ENCODE measurements around the gene PTPN23. TPM values are rescaled to one million over a fixed set of nuclear protein-coding genes. Genes with fewer than 3 reads are reported as not detected.

PTPN23 gene
- total and polyA plus RNA-seq, 7 donors: 7.8 to 26.9 (median 11.4) TPM

DNA sequence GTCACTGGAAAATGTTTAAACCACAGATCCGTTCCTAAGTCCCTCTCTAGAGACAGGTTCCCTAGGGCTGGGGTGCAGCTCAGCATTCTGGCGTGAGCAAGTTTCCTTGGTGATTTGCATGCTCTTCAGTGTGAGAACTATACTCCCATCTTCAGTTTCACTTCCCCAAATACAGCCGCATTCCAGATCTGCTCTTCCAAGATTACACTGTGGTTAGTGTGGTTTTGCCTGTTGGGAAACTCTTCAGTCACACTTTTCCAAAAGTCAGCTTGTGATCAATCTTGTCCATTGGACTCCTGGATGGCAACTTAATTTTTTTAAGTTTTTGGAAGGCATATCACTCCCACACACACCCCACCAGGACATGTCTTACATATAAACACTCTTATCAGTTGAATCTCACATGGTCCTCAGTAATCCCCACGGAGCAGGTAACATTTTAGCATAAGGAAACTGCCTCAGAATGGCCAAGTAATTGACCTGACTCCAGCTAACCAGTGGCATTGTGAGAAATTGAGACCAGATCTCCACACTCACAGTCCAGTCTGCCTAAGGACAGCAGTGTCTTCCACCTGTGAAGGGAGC, 33.5 kb upstream of the PTPN23 start:
- H3K27ac ChIP-seq: no peak overlapping the region
- H3K4me3 ChIP-seq: no peak overlapping the region
- TF ChIP-seq, protein P1, sequence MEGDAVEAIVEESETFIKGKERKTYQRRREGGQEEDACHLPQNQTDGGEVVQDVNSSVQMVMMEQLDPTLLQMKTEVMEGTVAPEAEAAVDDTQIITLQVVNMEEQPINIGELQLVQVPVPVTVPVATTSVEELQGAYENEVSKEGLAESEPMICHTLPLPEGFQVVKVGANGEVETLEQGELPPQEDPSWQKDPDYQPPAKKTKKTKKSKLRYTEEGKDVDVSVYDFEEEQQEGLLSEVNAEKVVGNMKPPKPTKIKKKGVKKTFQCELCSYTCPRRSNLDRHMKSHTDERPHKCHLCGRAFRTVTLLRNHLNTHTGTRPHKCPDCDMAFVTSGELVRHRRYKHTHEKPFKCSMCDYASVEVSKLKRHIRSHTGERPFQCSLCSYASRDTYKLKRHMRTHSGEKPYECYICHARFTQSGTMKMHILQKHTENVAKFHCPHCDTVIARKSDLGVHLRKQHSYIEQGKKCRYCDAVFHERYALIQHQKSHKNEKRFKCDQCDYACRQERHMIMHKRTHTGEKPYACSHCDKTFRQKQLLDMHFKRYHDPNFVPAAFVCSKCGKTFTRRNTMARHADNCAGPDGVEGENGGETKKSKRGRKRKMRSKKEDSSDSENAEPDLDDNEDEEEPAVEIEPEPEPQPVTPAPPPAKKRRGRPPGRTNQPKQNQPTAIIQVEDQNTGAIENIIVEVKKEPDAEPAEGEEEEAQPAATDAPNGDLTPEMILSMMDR (IDR thresholded peaks at IDR 0.05): no peak
- TF ChIP-seq POLR2A (IDR thresholded peaks at IDR 0.05) (no peak), POLR2AphosphoS5 (IDR thresholded peaks at IDR 0.05) (no peak), EP300 (IDR thresholded peaks at IDR 0.05) (no peak)
- 47 to 60% methylated on average over 4 of the region's 4 CpGs for WGBS, 2 donors
- peaks cover 0 to 32% (median 14%) of the 10 kb centered on the region in 4 donors for H3K36me3 ChIP-seq
- intact Hi-C loops (cut with DNase I): no loop called here
- DNase-seq: peak; percentile 18
- H3K9me3 ChIP-seq: no peaks in the 10 kb centered on the region
- H3K27me3 ChIP-seq: no peaks in the 10 kb centered on the region
- H3K4me1 ChIP-seq: no peaks in the 10 kb centered on the region

DNA sequence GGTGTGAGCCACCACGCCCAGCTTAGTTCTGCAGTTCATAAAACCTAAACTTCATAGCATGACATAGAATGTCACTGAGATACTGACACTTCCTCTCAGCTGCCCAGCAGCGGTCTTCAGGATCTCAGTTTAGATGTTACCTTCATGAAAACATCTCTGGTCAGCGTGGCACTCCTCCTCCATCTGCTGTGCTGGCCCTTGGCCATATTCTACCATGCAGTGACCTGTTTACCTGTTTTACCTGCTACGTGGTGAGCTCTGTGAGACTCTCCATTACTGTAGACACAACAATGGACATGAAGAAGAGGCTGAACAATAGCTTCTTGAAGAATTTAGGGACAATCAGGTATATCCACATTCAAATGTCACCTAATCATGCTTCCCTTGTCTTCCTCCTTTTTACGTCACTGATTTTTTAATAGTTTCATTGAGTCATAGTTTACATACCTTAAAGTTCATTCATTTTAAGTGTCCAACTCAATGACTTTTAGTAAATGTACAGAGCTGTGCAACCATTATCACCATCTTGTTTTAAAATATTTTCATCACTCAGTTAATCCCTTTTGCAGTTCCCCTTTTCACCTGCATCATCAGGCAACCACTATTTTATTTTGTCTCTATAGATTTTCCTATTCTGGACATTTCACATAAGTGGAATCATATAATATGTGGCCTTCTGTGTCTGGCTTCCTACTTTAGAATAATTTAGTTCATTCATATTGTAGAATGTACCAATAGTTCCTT, 32.2 kb upstream of the PTPN23 start:
- Histone ChIP-seq H3K9me3 (no peaks in the 10 kb centered on the region), H3K36me3 (peaks cover 0 to 21% (median 10%) of the 10 kb centered on the region in 4 donors), H3K4me1 (no peaks in the 10 kb centered on the region), H3K4me3 (no peak overlapping the region), H3K27ac (no peak overlapping the region), H3K27me3 (no peaks in the 10 kb centered on the region)
- no peak for TF ChIP-seq EP300 (IDR thresholded peaks at IDR 0.05)
- TF ChIP-seq POLR2A (IDR thresholded peaks at IDR 0.05): no peak
- TF ChIP-seq, protein P1 (IDR thresholded peaks at IDR 0.05): no peak
- TF ChIP-seq POLR2AphosphoS5 (IDR thresholded peaks at IDR 0.05): no peak
- 91 to 94% methylated on average over 5 of the region's 5 CpGs for WGBS, 2 donors
- peak; percentile 9 for DNase-seq
- intact Hi-C loops (cut with DNase I): no loop called here

DNA sequence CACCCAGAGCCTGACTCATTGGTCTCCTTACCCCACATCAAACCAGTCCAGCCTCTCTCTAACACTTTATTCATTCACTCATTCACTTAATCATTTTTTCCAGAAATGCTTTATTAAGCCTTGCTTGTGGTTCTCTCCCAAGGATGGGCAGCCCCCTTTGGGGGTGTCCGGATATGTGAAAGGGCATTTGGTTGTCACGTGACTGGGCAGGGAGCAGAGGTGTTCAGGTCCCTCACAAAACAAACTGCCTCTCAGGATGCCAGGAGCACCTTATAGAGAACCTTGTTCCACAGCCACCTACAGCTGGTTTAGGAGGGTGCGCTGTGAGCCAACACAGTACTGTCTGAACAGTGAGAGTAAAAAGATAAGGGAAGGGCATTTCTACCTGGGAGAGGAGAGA, 25.8 kb upstream of the PTPN23 start:
- no peak for TF ChIP-seq POLR2AphosphoS5 (IDR thresholded peaks at IDR 0.05)
- no peak for TF ChIP-seq EP300 (IDR thresholded peaks at IDR 0.05)
- no peak for TF ChIP-seq POLR2A (IDR thresholded peaks at IDR 0.05)
- TF ChIP-seq, protein P1 (IDR thresholded peaks at IDR 0.05): no peak
- no peaks in the 10 kb centered on the region for H3K36me3 ChIP-seq
- H3K9me3 ChIP-seq: peaks cover 0 to 10% (median 0%) of the 10 kb centered on the region in 4 donors
- WGBS, 2 donors: 92 to 96% methylated on average over 3 of the region's 3 CpGs
- intact Hi-C loops (cut with DNase I): no loop called here
- H3K4me1 ChIP-seq: no peaks in the 10 kb centered on the region
- H3K4me3 ChIP-seq: no peak overlapping the region
- H3K27me3 ChIP-seq: no peaks in the 10 kb centered on the region
- no peak overlapping the region for H3K27ac ChIP-seq
- no peak for DNase-seq

DNA sequence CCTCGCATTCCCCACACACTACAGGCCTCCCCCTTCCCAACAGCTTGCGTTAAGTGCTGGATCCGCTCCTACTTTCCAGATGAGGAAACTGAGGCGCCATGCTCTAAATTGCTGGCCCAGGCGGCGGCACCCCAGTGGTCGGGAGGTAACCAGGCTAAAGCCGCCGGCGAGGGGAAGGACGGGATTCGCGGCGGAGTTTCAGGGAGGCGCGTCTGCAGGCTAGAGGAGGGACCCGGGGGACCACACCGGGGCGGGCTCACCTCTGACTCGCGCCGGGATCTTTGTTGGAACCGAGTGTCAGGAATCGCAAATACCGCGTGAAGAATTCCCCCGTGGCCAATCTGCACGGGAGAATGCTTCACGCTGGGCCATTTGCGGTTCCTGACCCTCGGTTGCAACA, 24.6 kb upstream of the PTPN23 start:
- Histone ChIP-seq H3K27ac (no peak overlapping the region), H3K27me3 (no peaks in the 10 kb centered on the region), H3K9me3 (peaks cover 0 to 10% (median 0%) of the 10 kb centered on the region in 4 donors), H3K4me1 (no peaks in the 10 kb centered on the region), H3K36me3 (no peaks in the 10 kb centered on the region), H3K4me3 (no peak overlapping the region)
- no peak for DNase-seq
- intact Hi-C loops (cut with DNase I): no loop called here
- TF ChIP-seq EP300 (IDR thresholded peaks at IDR 0.05): no peak
- TF ChIP-seq, protein P1 (IDR thresholded peaks at IDR 0.05): no peak
- TF ChIP-seq POLR2AphosphoS5 (IDR thresholded peaks at IDR 0.05): no peak
- TF ChIP-seq POLR2A (IDR thresholded peaks at IDR 0.05): no peak
- 95 to 97% methylated on average over 31 of the region's 31 CpGs for WGBS, 2 donors
